Activated T-helper 9 cell treated with anti-CD3 and anti-CD28 coated beads, Interleukin-2, amount 50 U/mL, for 16 hours (primary cell): ENCODE data around the gene SPAG9.
A peak's percentile ranks its signal among the peaks of the same experiment; 100 is the strongest.

Experiments used
- DNase-seq: peaks from one replicate; pipeline ENCODE4 v3.0.0-alpha.2; 2020; ENCODE audit warnings: low read depth

SPAG9 gene

GRCh38 chr17:50988427-50988826, 132.2 kb downstream of the SPAG9 start:
- DNase-seq, result no peak

GRCh38 chr17:50986989-50987660, 133.5 kb downstream of the SPAG9 start:
- no peak for DNase-seq

GRCh38 chr17:50981279-50981678, 139.4 kb downstream of the SPAG9 start:
- DNase-seq, result no peak

GRCh38 chr17:50979524-50979927, 141.1 kb downstream of the SPAG9 start:
- DNase-seq, result no peak

GRCh38 chr17:50977487-50978159, 143.0 kb downstream of the SPAG9 start:
- DNase-seq, result no peak

- no peak for DNase-seq
Observed at GRCh38 chr17:50976951-50977472, 143.7 kb downstream of the SPAG9 start.

- DNase-seq, result no peak
Observed at GRCh38 chr17:50973557-50974494, 146.8 kb downstream of the SPAG9 start.

- no peak for DNase-seq
Observed at GRCh38 chr17:50972577-50972976, 148.1 kb downstream of the SPAG9 start.

- DNase-seq, result no peak
Observed at GRCh38 chr17:50967795-50968194, 152.9 kb downstream of the SPAG9 start.

- no peak for DNase-seq
Observed at GRCh38 chr17:50966163-50966666, 154.5 kb downstream of the SPAG9 start.

- DNase-seq, result no peak
Observed at GRCh38 chr17:50963139-50963538, 157.5 kb downstream of the SPAG9 start.

- DNase-seq, result no peak
Observed at GRCh38 chr17:50961282-50962220, 159.1 kb downstream of the SPAG9 start.

GRCh38 chr17:50959341-50959740, 161.3 kb downstream of the SPAG9 start:
- no peak for DNase-seq

- DNase-seq, result no peak
Observed at GRCh38 chr17:50957600-50958575, 162.8 kb downstream of the SPAG9 start.

GRCh38 chr17:50956750-50957523, 163.7 kb downstream of the SPAG9 start:
- DNase-seq, result peak; percentile 48

GRCh38 chr17:50956409-50956749, 164.3 kb downstream of the SPAG9 start:
- DNase-seq, result no peak

- no peak for DNase-seq
Observed at GRCh38 chr17:50955667-50956120, 165.0 kb downstream of the SPAG9 start.

GRCh38 chr17:50955160-50955559, 165.5 kb downstream of the SPAG9 start:
- DNase-seq, result no peak

GRCh38 chr17:50954641-50955121, 166.0 kb downstream of the SPAG9 start:
- DNase-seq, result no peak
